Fibroblast of the aortic adventitia (primary cell): ENCODE results near the gene IGSF11. TPM values are rescaled to one million over a fixed set of nuclear protein-coding genes. Genes with fewer than 3 reads are reported as not detected.

Experiments used
- DNase-seq: peaks from one replicate; pipeline ENCODE4 v3.0.0-alpha.2; 2010; ENCODE audit warnings: low read depth
- H3K4me3 ChIP-seq: 2 replicates; pipeline ENCODE4 v1.5.1; 2011; ENCODE audit warnings: low read depth, mild to moderate bottlenecking, control low read depth, low read length, moderate library complexity
- total RNA-seq: library from RNA; depleted of rRNA; stranded (reverse); fragments of >200 nt; gene quantifications from 2 replicates; pipeline ENCODE4 v1.2.3, GENCODE V29; 2012; ENCODE audit warnings: low replicate concordance
- TF ChIP-seq, protein P1 (sequence below): IDR thresholded peaks from 2 replicates; pipeline ENCODE4 v1.5.1; 2011; ENCODE audit warnings: mild to moderate bottlenecking, low read length, control low read depth, inconsistent platforms; ENCODE audit not compliant: insufficient read depth

The IGSF11 gene
- total RNA-seq, 1 donor: not detected

DNA sequence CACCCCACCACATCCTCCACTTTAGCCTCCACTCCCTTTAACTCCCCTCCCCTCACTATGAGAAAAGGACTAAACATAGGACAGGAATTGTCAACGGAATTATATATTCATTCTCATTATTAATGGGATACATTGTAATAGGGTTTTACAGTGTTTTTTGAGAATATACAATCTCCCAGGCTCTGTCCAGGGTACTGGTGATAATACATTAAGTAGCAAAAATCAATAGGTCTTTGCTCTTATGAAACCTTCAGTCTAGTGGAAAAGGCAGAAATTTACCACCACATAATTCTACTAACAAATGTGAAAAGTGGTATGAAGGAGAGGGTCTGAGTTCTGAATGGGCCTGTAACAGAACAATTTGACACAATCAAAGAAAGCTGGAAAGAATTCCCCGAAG lies 28.2 kb upstream of the IGSF11 start:
- H3K4me3 ChIP-seq: no peak overlapping the region
- no peak for DNase-seq
- TF ChIP-seq, protein P1, sequence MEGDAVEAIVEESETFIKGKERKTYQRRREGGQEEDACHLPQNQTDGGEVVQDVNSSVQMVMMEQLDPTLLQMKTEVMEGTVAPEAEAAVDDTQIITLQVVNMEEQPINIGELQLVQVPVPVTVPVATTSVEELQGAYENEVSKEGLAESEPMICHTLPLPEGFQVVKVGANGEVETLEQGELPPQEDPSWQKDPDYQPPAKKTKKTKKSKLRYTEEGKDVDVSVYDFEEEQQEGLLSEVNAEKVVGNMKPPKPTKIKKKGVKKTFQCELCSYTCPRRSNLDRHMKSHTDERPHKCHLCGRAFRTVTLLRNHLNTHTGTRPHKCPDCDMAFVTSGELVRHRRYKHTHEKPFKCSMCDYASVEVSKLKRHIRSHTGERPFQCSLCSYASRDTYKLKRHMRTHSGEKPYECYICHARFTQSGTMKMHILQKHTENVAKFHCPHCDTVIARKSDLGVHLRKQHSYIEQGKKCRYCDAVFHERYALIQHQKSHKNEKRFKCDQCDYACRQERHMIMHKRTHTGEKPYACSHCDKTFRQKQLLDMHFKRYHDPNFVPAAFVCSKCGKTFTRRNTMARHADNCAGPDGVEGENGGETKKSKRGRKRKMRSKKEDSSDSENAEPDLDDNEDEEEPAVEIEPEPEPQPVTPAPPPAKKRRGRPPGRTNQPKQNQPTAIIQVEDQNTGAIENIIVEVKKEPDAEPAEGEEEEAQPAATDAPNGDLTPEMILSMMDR: no peak

DNA sequence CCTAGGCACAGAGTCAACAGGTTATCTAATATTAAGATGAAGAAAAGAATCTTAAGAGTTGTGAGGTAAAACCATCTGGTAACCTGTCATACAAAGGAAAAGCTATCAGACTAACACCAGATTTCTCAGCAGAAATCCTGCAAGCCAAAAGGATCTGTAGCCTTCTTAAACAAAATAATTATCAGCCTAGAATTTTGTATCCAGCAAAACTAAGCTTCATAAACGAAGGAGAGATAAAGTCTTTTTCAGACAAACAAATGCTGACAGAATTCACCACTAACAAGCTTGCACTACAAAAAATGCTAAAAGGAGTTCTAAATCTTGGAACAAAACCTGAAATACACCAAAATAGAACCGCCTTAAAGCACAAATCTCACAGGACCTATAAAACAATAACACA lies 9.9 kb upstream of the IGSF11 start:
- TF ChIP-seq, protein P1: no peak
- H3K4me3 ChIP-seq: no peak overlapping the region
- no peak for DNase-seq

DNA sequence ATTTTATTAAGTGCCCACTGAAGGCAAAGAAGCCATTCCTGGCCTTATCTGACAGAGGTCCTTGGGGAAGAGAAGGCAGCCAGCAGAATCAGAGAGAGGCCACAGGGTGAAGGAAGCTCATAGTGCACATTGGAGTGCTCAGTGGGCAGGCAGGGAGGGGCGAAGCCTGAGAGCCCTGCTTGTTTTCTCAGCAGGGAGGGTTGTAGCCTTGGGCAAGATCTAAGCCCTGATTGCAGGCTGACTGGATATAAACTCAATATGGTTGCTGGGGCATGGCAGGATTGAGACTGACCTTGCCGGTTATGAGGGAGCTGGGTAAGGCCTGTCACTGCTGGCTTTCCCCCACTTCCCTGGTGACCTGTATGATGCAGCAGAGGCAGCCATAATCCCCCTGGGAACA lies 7.5 kb upstream of the IGSF11 start:
- TF ChIP-seq, protein P1: no peak
- no peak overlapping the region for H3K4me3 ChIP-seq
- no peak for DNase-seq

DNA sequence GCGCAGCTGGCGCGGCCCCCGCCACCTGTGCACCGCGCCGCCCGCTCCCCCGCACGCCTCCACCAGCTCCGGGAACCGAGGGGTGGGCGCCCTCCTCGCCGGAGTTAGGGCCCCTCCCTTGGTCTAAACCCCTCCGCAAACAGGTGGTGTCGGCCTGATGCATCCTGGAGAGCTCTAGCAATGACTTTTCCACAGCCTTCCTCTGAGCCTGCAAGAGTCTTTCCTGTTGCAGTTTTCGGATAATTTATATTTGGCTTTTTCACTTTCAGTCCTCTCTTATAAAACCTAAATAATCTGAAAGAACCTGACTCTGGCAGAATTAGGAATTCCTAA lies 334 bp upstream of the IGSF11 start:
- H3K4me3 ChIP-seq: peak overlapping the region; percentile 65
- DNase-seq: no peak
- TF ChIP-seq, protein P1: no peak

DNA sequence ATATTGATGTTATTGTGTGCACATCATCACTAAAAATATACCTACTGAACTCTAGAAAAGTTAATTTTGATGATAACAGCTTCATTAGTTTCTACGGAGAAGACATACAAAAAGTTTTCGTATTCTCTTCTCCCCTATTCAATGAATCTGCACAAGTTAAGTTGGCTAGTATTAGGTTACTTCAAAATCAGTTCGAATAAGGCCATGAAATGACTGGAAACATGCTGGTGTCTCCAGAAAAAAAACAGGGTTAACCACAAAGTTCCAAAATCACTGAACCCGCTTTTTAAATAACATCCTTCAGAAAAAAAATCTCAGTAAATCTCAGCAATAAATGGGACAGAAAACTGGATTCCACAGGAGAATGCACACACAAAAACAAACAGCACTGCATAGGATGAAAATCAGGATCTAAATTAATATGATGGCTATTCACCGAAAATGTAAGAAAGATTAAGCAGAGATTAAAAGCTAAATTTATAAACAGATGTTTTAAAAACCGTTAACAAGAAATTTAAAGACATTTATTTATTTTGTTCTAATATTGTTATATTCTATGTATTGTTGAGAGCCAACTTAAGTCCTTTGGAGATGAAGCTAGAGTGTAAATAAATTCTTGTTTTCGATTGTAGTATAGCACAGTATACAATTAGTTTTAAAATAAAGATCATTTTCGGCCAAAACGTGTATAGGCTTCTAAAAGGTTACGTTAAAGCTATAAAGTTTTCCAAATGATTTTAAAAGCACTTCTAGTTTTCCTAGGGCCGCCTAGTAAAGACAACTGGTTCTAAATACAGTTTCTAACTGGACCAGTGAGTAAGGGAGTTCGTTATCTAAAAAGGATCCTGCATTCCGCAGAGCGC lies 1.0 kb downstream of the IGSF11 start:
- H3K4me3 ChIP-seq: no peak overlapping the region
- DNase-seq: no peak
- TF ChIP-seq, protein P1: no peak

DNA sequence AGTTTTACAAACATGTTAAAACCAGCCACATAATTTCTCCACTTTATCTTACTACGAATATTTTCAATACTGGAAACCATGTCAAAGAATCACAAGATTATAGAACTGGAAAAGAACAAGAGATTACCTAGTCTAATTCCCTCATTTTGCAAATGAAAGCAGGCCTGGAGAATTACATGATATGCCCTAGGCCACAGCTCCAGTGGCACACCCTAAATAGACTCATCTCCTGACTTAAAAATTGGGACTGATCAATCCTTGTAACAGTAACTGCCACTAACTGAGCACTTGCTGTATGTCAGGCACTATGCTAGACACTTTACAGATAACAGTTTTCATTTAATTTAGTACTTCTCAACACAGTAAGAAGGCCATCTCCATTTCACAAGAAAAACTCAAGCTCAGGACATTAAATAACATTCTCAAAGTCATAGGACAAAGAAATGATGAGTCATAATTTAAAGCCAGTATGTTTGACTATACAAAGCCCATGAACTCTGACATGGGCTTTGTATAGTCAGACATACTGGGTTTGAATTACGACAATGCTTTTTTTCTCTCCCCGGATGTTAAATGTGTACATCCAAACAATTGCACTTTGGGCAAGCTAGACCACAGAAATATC lies 9.4 kb downstream of the IGSF11 start:
- TF ChIP-seq, protein P1: no peak
- DNase-seq: no peak
- H3K4me3 ChIP-seq: no peak overlapping the region
